Activated CD8-positive, alpha-beta memory T cell treated with anti-CD3 and anti-CD28 coated beads, Interleukin-2, amount 50 U/mL, for 4 hours (primary cell): ENCODE measurements around the gene SWSAP1.
"Not testable (repeated sequence)": the region's sequence is repeated elsewhere in the genome, so short reads cannot be mapped to it uniquely, and the experiment has no call there.

Experiments
- DNase-seq: peaks from one replicate; pipeline ENCODE4 v3.0.0-alpha.2; 2020

SWSAP1 gene

GRCh38 chr19:11379269-11379845, 4.9 kb downstream of the SWSAP1 start:
- DNase-seq: not testable (repeated sequence)

DNA sequence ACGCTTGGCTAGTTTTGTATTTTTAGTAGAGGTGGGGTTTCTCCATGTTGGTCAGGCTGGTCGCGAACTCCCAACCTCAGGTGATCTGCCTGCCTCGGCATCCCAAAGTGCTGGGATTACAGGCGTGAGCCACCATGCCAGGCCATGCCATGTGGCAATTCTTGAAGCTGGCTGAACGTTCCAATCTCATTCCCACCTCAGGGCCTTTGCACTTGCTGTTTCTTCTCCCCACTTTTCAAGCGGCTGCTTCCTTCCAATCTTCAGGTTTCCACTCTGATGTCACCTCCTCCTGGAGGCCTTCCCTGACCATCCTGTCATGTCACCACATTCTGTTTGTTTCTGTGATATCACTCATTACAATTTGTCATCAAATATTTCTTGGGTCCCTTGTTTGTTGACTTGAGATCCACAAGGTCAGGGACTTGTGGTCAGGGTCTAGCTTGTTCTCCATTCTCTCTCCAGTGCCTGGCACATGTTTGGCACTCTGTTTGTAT, 5.4 kb downstream of the SWSAP1 start:
- no peak for DNase-seq

DNA sequence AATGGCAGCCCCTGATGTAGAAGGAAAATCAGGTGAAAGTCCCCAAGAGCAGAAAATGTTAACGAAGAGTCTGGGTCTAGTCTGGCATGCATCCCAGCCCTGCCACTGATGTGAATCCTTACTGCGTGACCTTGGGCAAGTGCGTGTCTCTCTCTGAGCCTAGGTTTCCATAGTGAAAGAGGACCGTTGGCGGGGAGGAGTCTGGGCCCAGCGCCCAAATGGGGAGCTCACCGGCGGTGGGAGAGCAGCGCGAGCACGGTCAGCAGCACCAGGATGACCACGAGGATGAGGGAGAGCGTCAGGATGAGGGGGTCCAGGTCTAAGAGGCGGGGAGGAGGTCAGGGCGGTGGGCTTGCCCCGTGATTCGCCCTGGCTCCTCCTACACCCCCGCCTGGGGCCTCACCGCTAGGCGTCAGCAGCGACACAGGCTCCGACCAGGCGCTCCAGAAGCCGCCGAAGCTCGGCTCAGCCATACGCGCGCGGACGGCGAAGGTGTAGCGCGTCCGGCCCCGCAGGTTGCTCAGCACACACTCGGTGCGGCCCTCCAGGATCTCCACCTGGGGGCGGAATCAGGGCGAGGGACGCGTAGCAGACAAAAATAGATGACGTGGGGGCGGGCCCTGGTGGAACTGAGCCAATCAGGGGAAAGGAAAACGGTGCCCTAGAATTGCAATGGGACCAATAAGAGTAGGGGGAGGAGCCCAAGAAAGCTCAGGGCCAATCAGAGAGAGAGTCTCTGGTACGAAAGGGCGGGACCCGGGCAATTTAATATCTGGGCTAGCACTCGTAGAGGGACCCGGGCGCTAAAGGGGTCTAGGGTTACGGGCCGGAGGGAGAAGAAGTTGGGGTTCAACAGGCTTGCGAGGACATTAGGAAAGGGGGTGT, 6.4 kb downstream of the SWSAP1 start:
- DNase-seq: peak; percentile 94

DNA sequence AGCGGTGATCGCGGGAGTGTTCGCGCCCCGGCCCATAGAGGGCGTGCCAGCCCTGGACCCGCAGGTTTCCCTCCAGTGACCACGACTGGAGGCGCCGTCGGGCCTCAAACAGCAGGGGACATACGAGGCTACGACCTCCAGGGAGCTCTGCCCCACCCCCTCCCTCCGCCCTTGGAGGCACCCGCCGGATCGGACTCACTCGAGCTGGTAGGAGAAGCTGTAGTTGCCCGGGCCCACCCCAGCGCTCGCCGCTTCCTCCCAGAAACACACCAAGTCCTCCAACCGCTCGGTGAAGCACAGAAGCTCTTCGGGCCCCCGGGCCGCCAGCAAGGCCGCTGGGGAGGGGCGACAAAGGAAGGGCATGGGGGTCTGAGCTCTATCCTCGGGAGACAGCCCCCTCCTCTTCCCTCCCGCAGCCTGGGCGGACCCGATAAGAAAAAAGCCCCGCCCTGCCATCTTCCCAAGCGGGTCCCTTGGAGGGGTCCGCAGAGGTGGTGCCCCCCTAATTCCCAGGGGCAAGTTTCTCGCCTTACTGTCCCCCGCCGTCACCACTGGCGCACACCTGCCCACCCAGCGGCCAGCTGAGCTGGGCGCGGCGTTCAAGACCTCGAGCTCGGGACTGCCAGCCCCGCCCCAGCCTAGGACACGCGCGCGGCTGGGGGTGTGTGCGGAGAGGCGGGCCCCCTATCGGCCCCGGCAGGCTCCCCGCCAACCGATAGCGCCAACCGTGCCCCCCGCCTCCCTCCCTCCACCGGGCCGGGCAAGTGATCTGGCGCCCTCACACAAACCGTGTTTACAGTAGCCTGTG, 8.6 kb downstream of the SWSAP1 start:
- peak; percentile 40 for DNase-seq

GRCh38 chr19:11383706-11384048, 9.2 kb downstream of the SWSAP1 start:
- no peak for DNase-seq

DNA sequence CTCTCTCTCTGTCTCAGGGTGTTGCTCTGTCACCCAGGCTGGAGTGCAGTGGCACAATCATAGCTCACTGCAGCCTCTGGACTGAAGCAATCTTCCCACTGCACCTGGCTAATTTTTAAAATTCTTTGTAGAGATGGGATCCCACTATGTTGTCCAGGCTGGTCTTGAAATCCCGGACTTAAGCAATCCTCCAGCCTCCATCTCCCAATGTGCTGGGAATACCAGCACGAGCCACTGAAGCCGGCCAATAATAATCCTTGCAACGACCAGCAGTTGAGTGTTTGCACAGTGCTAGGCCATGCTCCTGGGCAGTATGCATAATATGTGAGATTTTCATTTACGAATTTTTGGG, 10.3 kb downstream of the SWSAP1 start:
- no peak for DNase-seq

- no peak for DNase-seq
Measured at GRCh38 chr19:11387162-11388034, 12.9 kb downstream of the SWSAP1 start.

DNA sequence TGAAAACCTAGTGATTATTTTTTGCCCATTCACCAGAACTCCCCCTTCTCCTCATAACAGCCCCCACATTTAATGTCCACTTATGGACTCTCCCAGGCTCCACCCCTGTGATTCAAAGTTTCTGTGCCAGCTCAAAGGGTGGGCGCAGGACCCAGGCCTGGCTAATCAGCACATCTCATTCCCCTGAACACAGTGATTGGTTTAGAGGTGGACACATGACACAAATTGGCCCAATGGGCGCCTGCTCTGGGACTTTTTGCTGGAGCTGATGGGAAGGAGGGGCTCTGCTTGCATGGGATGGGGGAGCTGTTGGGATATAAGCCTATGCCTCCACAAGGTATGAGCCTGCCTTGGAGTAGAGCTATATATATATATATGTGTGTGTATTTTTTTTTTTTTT, 15.9 kb downstream of the SWSAP1 start:
- no peak for DNase-seq

DNA sequence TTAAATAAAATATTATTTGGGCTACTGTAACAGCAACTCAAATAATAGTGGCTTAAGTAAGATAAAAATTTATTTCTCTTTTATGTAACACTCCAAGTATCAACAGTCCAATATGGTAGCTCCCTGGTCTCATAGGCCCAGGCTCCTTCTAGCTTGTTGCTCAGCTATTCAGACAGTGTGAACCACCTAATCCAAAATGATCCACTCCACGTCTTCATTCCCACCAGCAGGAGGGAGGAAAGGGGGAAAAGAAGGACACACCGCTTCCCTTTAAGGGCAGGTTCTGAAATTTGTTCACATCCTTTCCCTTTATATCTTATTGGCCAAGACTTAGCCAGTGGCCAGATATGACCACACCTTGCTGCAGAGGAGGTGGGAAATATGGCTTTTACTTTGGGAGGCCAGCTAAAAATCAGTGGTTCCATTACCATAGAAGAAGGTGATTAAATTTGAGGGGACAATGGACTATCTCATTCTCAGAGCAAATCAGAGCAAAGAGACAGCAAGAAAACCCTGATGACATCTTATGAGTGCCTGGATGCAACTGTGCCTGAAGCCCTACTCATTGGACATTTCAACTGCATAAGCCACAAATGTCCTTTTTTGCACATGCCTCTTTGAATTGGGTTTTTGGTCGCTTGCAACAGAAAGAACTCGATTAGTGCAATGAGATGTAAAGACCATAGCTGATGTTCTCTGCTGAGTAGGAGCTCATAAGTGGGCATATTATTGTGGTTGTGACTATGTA, 16.6 kb downstream of the SWSAP1 start:
- no peak for DNase-seq

DNA sequence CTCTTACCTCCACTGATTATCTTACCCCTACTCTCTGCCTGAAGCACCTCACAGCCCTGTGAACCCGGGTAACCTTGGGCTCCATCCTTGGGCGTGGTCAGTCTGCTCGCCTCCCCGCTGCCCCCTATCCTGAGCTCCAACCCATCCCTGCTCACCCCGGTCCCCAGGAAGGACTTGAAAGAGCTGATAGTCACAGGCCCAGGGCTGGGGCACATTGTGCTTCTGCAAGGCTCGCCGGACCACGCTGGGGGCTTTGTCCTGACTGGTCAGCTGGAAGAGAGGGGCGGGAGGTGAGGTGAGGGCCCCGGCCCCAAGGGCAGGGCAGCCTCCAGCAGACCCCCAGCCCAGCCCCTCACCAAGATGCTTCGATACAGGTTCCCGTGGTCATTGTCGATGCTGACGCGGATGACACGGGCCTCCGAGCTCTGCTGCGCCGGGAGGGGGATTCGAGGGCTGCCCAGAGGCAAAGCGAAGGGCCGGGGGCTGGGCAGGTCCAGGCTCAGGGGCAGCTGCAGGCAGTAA, 22.7 kb downstream of the SWSAP1 start:
- DNase-seq: no peak

- DNase-seq: no peak
Measured at GRCh38 chr19:11399667-11400066, 25.2 kb downstream of the SWSAP1 start.

DNA sequence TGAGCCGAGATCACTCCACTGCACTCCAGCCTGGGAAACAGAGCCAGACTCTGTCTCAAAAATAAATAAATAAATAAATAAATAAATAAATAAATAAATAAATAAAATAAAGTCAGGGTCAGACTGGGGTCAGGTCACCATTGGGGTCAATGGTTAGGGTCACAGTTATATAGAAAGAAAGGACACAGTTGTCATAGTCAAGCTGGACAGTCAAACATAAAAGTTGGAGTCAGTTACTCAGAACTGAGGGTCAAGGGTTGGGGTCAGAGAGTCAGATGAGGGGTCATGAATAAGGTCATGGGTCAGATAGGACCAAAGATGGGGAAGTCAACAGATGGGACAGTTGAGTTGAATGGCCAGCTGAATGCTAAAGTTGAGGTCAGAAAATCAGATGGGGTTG, 26.3 kb downstream of the SWSAP1 start:
- DNase-seq: no peak

GRCh38 chr19:11401808-11402543, 27.5 kb downstream of the SWSAP1 start:
- no peak for DNase-seq

DNA sequence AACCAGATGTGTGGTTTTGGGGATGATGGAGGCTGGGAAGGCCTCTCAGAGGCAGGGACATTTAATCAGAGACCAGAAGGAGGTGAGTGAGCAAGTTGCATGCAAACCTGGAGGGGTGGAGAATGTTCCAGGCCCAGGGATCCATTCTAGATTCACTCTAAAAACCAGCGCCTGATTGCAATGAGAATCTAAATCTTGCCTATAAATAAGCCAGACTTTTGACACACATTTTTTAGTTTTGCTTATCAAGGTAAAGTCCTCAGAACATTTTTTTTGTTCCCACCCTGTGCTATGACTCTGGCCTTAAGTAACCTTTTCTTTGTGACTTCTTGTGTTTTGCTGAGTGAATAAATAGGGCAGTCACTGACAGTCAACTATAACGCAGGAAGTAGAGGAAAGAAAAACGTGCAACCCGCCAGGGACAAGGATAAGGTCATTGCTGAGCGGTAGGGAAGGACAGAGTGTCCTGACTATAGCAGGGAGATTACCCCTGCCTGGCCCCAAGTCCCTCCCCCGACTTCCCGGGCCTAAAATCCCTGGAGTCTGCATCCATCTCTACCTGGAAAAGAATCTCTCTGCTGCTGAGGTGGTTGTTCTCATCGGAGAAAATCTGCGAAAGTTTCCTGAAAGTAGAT, 30.2 kb downstream of the SWSAP1 start:
- no peak for DNase-seq

- DNase-seq: peak; percentile 45
Measured at GRCh38 chr19:11405846-11406643, 31.6 kb downstream of the SWSAP1 start.

DNA sequence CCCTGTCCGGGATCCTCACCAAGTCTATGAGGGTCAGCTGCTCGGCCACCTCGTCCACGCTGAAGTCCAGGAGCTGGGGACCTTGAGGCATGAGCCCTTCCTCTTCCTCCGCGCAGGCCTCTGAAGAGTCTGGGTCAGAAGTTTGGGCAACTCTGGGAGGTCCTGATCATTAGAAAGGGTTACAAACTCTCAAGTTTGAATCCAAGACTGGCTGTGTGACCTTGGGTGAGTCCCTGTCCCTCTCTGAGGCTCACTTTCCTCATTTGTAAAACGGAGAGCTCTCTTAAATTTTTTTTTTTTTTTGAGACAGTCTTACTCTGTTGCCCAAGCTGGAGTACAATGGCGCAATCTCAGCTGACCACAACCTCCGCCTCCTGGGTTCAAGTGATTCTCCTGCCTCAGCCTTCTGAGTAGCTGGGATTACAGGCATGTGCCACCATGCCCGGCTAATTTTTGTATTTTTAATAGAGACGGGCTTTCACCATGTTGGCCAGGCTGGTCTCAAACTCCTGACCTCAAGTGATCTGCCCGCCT, 32.3 kb downstream of the SWSAP1 start:
- DNase-seq: not testable (repeated sequence)

- DNase-seq: no peak
Measured at GRCh38 chr19:11408591-11408990, 34.1 kb downstream of the SWSAP1 start.

GRCh38 chr19:11410682-11411081, 36.2 kb downstream of the SWSAP1 start:
- DNase-seq: no peak

- DNase-seq: no peak
Measured at GRCh38 chr19:11414544-11414943, 40.1 kb downstream of the SWSAP1 start.
